VCaP (cell line): ENCODE measurements around the gene PRR29.

ENCODE experiments used
- H3K27ac ChIP-seq: fragments of 450-650 bp; 2 replicates; pipeline ENCODE4 v1.5.1; 2017
- TF ChIP-seq, protein P1 (sequence below): fragments of 450-650 bp; conservative IDR thresholded peaks from 2 replicates; pipeline ENCODE4 v1.5.1; 2017; ENCODE audit warnings: mild to moderate bottlenecking, moderate library complexity

Gene PRR29

DNA sequence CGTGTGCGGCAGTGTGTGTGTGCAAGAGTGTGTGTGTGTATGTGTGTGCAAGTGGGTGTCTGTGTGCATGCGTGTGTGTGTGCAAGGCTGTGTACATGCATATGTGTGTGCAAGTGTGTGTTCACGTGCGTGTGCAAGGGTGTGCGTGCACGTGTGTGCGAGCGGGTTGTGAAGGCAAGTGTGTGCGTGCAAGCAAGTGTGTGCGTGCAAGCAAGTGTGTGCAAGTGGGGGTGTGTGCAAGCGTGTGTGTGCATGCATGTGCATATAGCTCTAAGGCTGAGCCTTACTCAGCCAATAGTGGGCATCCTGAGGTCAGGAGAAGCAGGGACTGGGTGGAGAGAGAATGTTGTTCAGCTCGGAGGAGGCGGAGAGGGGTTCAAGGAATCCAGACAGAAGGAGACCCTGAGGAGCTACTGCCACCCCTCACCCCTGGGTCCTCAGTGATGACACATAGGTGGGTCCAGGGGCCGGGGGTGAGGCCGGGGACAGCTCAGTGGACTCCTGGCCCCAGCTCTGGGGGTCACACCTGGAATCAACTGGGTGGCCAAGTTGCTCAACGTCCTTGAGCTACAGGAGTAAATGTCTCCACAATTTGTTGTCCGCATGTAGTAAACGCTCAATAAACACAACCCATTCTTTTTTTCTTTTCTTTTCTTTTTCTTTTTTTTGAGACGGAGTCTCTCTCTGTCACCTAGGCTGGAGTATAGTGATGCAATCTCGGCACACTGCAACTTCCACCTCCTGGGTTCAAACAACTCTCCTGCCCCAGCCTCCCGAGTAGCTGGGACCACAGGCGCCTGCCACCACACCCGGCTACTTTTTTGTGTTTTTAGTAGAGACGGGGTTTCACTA lies 1.8 kb downstream of the PRR29 start:
- H3K27ac ChIP-seq, result no peak overlapping the region
- TF ChIP-seq, protein P1, sequence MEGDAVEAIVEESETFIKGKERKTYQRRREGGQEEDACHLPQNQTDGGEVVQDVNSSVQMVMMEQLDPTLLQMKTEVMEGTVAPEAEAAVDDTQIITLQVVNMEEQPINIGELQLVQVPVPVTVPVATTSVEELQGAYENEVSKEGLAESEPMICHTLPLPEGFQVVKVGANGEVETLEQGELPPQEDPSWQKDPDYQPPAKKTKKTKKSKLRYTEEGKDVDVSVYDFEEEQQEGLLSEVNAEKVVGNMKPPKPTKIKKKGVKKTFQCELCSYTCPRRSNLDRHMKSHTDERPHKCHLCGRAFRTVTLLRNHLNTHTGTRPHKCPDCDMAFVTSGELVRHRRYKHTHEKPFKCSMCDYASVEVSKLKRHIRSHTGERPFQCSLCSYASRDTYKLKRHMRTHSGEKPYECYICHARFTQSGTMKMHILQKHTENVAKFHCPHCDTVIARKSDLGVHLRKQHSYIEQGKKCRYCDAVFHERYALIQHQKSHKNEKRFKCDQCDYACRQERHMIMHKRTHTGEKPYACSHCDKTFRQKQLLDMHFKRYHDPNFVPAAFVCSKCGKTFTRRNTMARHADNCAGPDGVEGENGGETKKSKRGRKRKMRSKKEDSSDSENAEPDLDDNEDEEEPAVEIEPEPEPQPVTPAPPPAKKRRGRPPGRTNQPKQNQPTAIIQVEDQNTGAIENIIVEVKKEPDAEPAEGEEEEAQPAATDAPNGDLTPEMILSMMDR, result no peak

DNA sequence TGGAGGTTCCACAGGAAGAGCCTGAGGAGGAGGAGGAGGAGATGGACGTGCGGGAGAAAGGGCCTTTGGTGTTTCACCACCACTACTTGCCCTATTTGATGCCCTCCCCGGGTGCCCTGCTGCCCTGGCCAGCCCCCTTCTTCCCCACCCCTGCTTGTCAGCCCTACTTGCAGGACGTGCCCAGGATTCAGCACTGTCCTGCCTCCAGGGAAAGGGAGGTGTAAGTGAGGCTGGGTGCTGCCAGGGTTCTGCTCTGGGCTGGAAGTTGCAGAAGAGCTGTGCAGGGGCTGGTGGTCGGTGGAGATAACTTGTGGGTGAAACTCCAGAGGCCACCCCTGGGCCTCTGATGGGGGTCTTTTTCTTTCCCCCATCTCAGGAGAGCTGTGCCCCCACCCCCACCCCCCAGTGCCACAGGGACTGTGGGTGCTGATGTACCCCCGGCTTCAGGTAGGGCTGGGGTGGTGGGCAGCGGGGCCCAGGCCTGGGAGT lies 3.0 kb downstream of the PRR29 start:
- H3K27ac ChIP-seq, result no peak overlapping the region

DNA sequence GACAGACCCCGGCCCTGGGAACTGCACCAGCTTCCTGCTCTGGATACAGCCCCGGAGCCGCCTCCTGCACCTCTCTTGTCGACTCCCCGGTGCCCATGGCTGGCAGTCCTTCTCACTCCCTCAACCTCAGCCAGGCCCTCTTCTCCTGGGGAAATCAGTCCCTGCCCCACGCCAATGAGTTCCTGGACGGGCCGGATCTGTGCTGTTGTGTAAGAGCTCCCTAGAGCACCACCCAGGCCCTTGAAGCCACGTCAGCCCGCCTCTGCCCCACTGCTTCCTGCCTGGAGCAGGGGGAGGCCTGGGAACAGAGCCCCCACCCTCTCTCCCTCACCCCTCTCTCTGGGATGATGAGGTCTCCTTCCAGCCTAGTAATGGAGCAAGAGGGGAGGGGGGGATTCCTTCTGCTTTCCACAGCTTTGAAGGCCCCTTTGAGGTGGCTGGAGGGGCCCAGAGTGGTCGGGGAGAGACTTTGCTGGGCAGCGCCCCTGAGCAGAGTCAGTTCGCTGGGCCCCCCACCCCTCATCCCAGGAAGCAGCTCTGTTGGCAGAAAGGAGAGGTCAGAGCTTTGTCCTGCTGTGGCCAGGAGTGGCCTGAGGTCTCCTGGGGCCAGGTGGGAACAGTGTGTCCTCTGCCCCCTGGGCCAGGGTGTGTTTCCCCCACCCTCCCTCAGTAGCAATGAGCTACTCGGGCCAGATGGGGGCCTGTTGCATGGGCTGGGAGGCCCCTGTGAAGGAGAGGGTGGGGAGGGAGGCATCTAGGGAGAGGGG lies 3.8 kb downstream of the PRR29 start:
- no peak overlapping the region for H3K27ac ChIP-seq
- TF ChIP-seq, protein P1, result no peak

More for the DNA sequence above, 3.0 kb downstream of the PRR29 start:
- TF ChIP-seq, protein P1, result no peak

DNA sequence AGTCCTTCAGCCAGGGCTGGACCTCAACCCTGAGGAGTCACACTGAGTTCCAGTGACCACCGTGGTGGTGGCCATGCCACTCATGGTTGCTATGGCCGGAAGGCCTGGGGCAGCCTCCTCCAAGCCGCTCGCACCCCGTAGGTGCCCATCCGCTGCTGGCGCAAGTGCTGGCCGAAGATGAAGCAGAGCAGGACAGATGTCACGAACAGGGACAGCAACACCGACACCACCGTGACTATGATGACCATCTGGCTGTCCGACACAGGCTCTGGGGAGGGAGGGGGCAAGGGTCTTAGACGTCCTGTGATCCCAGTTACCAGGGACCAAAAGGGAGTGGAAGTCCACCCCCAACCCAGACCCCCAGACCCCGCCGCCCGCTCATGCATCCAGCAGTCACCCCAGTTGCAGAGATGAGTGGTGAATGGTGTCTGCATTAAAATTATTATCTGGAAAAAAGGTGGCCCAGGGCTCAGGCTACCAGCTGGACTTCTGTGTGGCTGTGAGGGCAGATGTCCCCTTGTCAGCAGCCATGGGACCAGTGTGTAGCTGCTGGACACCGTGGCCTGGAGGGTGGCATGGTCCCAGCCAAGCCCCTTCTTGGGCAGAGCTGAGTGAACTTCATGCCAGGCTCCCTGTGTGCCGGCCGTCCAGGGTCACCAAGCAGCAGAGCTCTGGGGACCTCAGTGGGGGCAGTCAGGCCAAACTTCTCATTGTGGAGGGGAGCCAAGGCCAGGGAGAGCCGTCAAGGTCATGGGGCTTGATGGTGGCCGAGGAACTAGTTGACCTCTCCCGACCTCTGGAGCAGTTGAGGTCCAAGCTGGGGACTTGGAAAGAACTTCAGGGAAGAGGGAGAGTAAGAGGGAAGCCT lies 4.7 kb downstream of the PRR29 start:
- H3K27ac ChIP-seq, result no peak overlapping the region
- TF ChIP-seq, protein P1, result no peak

DNA sequence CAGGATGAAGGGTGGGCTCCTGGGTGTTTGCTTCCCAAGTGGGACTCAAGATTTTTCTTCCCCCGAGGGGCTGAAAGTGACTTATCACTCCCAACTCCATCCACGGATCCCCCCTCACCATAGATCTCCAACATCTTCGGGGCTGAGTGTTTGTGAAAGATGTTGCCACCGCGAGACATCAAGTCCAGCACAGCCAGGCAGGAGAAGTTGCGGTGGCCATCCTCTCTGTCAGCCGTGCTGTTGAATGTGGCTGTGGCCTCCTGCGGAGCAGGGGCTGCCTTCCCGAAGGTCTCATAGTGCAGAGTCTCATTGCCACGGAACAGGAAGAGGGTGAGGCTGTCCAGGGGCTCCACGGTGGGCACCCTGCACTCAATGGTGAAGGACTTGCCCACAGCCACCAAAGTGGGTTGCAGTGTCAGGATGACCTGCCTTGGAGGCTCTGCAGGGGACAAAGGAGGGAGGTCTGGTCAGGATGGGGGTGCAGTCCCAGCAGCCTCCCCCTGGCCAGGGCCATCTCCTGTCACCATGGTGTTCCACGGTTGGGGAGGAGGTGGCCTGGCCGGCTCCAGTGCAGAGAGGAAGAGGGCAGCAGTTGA lies 5.5 kb downstream of the PRR29 start:
- TF ChIP-seq, protein P1, result no peak
- no peak overlapping the region for H3K27ac ChIP-seq

DNA sequence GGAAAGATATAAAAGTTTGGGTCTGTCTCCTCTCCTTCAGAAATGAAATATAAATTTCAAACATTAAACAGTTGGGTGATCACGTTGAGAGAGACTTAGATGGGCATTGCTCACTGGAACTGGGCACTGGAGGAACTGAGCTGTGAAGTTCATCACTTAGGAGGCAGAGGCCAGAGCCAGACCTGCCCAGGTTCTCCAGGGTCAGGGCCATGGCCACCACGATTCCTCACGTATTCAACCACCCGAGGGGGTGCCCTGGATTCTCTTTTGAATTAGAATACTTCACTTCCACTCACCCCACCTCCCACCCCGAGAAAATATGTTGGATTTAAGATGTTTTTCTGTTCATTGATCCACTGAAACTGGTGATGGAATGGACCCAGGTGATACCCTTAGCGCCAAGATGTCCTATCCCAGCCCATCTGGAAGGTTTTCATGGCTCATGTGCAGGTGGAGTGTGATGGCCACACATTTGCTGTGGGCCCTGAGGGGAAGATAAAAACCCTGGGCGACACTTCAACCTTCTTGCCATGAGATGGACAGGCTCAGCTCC lies 6.1 kb downstream of the PRR29 start:
- TF ChIP-seq, protein P1, result no peak
- H3K27ac ChIP-seq, result no peak overlapping the region
